Uterus (tissue), 2 donors: Measurements from ENCODE around the gene FHIT.

ENCODE experiments used
- CTCF ChIP-seq, 4 experiments: fragments of 200-600 bp in 2 of 4; fragments of 450-650 bp in 2 of 4; sonication (generic) in 2 of 4; IDR thresholded peaks; one replicate each; pipeline ENCODE4 v1.5.1; 2016 to 2019; ENCODE audit warnings: antibody characterized with exemption in 4 of 4, mild to moderate bottlenecking in 2 of 4, moderate library complexity in 1 of 4
- POLR2A ChIP-seq, 2 donors: fragments of 450-650 bp; IDR thresholded peaks; one replicate each; pipeline ENCODE4 v1.6.1; 2016; ENCODE audit warnings: antibody characterized with exemption in 2 of 2, mild to moderate bottlenecking in 1 of 2, moderate library complexity in 1 of 2

- TF ChIP-seq CTCF (IDR thresholded peaks at IDR 0.05) (no peak), POLR2A (IDR thresholded peaks at IDR 0.05) (no peak)
Observed at GRCh38 chr3:60010781-60011180, 1240.5 kb downstream of the FHIT start.
